NCI-H1092 (cell line): ENCODE results near the gene ANKRD2.
"Not testable (repeated sequence)": the region's sequence is repeated elsewhere in the genome, so short reads cannot be mapped to it uniquely, and the experiment has no call there.

Experiments
- DNase-seq: peaks from one replicate; lab custom pipeline; 2025; lab: John Stamatoyannopoulos, UW

The ANKRD2 gene

GRCh38 chr10:97572214-97572989, at the start of gene ANKRD2:
TSS of gene ANKRD2 (plus strand) at chr10:97572779. CDS start at chr10:97572789, 10 bp downstream.
- DNase-seq, result peak; percentile 17

- DNase-seq, result no peak
Measured at GRCh38 chr10:97522937-97523336, 49.6 kb upstream of the ANKRD2 start.

GRCh38 chr10:97525086-97525485, 47.5 kb upstream of the ANKRD2 start:
- DNase-seq, result no peak

GRCh38 chr10:97525683-97526110, 46.9 kb upstream of the ANKRD2 start:
- DNase-seq, result no peak

- DNase-seq, result not testable (repeated sequence)
Measured at GRCh38 chr10:97528876-97529275, 43.7 kb upstream of the ANKRD2 start.

GRCh38 chr10:97529685-97530465, 42.7 kb upstream of the ANKRD2 start:
- DNase-seq, result no peak

GRCh38 chr10:97531401-97531986, 41.1 kb upstream of the ANKRD2 start:
- no peak for DNase-seq

GRCh38 chr10:97532935-97533671, 39.5 kb upstream of the ANKRD2 start:
- no peak for DNase-seq

GRCh38 chr10:97533888-97534287, 38.7 kb upstream of the ANKRD2 start:
- DNase-seq, result no peak

- DNase-seq, result no peak
Measured at GRCh38 chr10:97534746-97535367, 37.7 kb upstream of the ANKRD2 start.

GRCh38 chr10:97537186-97537869, 35.3 kb upstream of the ANKRD2 start:
- no peak for DNase-seq

GRCh38 chr10:97538411-97538810, 34.2 kb upstream of the ANKRD2 start:
- DNase-seq, result no peak

GRCh38 chr10:97538839-97539238, 33.7 kb upstream of the ANKRD2 start:
- no peak for DNase-seq

- DNase-seq, result no peak
Measured at GRCh38 chr10:97539523-97540200, 32.9 kb upstream of the ANKRD2 start.

- DNase-seq, result no peak
Measured at GRCh38 chr10:97540669-97541500, 31.7 kb upstream of the ANKRD2 start.

- no peak for DNase-seq
Measured at GRCh38 chr10:97542169-97543024, 30.2 kb upstream of the ANKRD2 start.

- DNase-seq, result no peak
Measured at GRCh38 chr10:97543025-97543546, 29.5 kb upstream of the ANKRD2 start.
